Uterus (tissue), 4 donors: ENCODE data around the gene OR6K2. TPM values are rescaled to one million over a fixed set of nuclear protein-coding genes. Genes with fewer than 3 reads are reported as not detected.

Source experiments
- DNase-seq, 2 donors: peaks; one replicate each; pipeline ENCODE4 v3.0.0-alpha.2; 2019 to 2020
- H3K27ac ChIP-seq, 2 donors: fragments of 200-600 bp; sonication (generic); 1 replicate in 1 of 2; 2 replicates in 1 of 2; pipeline ENCODE4 v1.5.1; 2016 to 2018
- H3K27me3 ChIP-seq, 2 donors: fragments of 200-600 bp; sonication (generic); one replicate each; pipeline ENCODE4 v1.5.1; 2018 to 2019; ENCODE audit warnings: control low read depth in 1 of 2
- H3K36me3 ChIP-seq, 2 donors: fragments of 200-600 bp; sonication (generic); one replicate each; pipeline ENCODE4 v1.5.1; 2019; ENCODE audit warnings: control low read depth in 1 of 2
- H3K4me1 ChIP-seq, 2 donors: fragments of 200-600 bp; sonication (generic); one replicate each; pipeline ENCODE4 v1.5.1; 2018 to 2019; ENCODE audit warnings: control low read depth in 1 of 2
- H3K4me3 ChIP-seq, 2 donors: fragments of 200-600 bp; sonication (generic); 1 replicate in 1 of 2; 2 replicates in 1 of 2; pipeline ENCODE4 v1.5.1; 2018 to 2019; ENCODE audit warnings: mild to moderate bottlenecking in 1 of 2
- H3K9me3 ChIP-seq, 2 donors: fragments of 200-600 bp; sonication (generic); one replicate each; pipeline ENCODE4 v1.5.1; 2019; ENCODE audit warnings: control low read depth in 1 of 2
- CTCF ChIP-seq, 4 experiments: fragments of 200-600 bp in 2 of 4; fragments of 450-650 bp in 2 of 4; sonication (generic) in 2 of 4; IDR thresholded peaks; one replicate each; pipeline ENCODE4 v1.5.1; 2016 to 2019; ENCODE audit warnings: antibody characterized with exemption in 4 of 4, mild to moderate bottlenecking in 2 of 4, moderate library complexity in 1 of 4
- POLR2A ChIP-seq, 2 donors: fragments of 450-650 bp; IDR thresholded peaks; one replicate each; pipeline ENCODE4 v1.6.1; 2016; ENCODE audit warnings: antibody characterized with exemption in 2 of 2, mild to moderate bottlenecking in 1 of 2, moderate library complexity in 1 of 2
- intact Hi-C: fragments of 100-400 bp; cut with DNase I; formaldehyde crosslinking; loops from one replicate; pipeline ENCODE4 v1.15.1; 2023; ENCODE audit warnings: low total_unique reads
- total RNA-seq, 4 donors: library from RNA; depleted of rRNA in 3 of 4; stranded (reverse); fragments of >200 nt in 3 of 4; gene quantifications; one replicate each; pipeline versions ENCODE4 v1.1.0 to v1.2.4, GENCODE V29; 2014 to 2023
- donor health status: DM: yes; HTN: yes; CAD: no.

Gene OR6K2
- total RNA-seq, 4 donors from 2014 or later, result not detected

GRCh38 chr1:158687037-158687436 lies 13.4 kb downstream of the OR6K2 start:
- intact Hi-C loops, result no loop called here

GRCh38 chr1:158686111-158687009 lies 14.1 kb downstream of the OR6K2 start, which contains the start of gene SPTA1:
Gene SPTA1, minus strand, starts transcription at chr1:158686715. Its CDS starts 198 bp downstream, at chr1:158686517.
- Histone ChIP-seq H3K4me1 (no peaks in the 10 kb centered on the region), H3K4me3 (no peak within 1 kb of the TSS), H3K27me3 (no peaks in the 10 kb centered on the region), H3K36me3 (no peaks in the 10 kb centered on the region), H3K9me3 (no peaks in the 10 kb centered on the region), H3K27ac (no peak within 1 kb of the TSS)
- DNase-seq, result no peak
- no peak for TF ChIP-seq POLR2A (IDR thresholded peaks at IDR 0.05)
- no peak for TF ChIP-seq CTCF (IDR thresholded peaks at IDR 0.05)
- intact Hi-C loops, result no loop called here

More at GRCh38 chr1:158687037-158687436, 13.4 kb downstream of the OR6K2 start:
- no peak for DNase-seq
- Histone ChIP-seq H3K4me3 (no peak overlapping the region), H3K4me1 (no peaks in the 10 kb centered on the region), H3K36me3 (no peaks in the 10 kb centered on the region), H3K27ac (no peak overlapping the region), H3K9me3 (no peaks in the 10 kb centered on the region), H3K27me3 (no peaks in the 10 kb centered on the region)
- TF ChIP-seq POLR2A (IDR thresholded peaks at IDR 0.05) (no peak), CTCF (IDR thresholded peaks at IDR 0.05) (no peak)

GRCh38 chr1:158685085-158685484 lies 15.4 kb downstream of the OR6K2 start:
- intact Hi-C loops, result no loop called here
- Histone ChIP-seq H3K27me3 (no peaks in the 10 kb centered on the region), H3K9me3 (no peaks in the 10 kb centered on the region), H3K36me3 (no peaks in the 10 kb centered on the region), H3K4me1 (no peaks in the 10 kb centered on the region), H3K4me3 (no peak overlapping the region), H3K27ac (no peak overlapping the region)
- no peak for TF ChIP-seq POLR2A (IDR thresholded peaks at IDR 0.05)
- no peak for TF ChIP-seq CTCF (IDR thresholded peaks at IDR 0.05)
- DNase-seq, result no peak

- Histone ChIP-seq H3K9me3 (no peaks in the 10 kb centered on the region), H3K4me3 (no peak overlapping the region), H3K36me3 (no peaks in the 10 kb centered on the region), H3K27me3 (no peaks in the 10 kb centered on the region), H3K4me1 (no peaks in the 10 kb centered on the region), H3K27ac (no peak overlapping the region)
- intact Hi-C loops, result no loop called here
- no peak for DNase-seq
- TF ChIP-seq CTCF (IDR thresholded peaks at IDR 0.05) (no peak), POLR2A (IDR thresholded peaks at IDR 0.05) (no peak)
These were observed 18.8 kb downstream of the OR6K2 start for GRCh38 chr1:158681606-158682005.

GRCh38 chr1:158679289-158679688 lies 21.2 kb downstream of the OR6K2 start:
- H3K4me3 ChIP-seq, result no peak overlapping the region
- no peak overlapping the region for H3K27ac ChIP-seq
- H3K36me3 ChIP-seq, result no peaks in the 10 kb centered on the region
- H3K4me1 ChIP-seq, result no peaks in the 10 kb centered on the region
- DNase-seq, result no peak
- H3K27me3 ChIP-seq, result no peaks in the 10 kb centered on the region
- no peaks in the 10 kb centered on the region for H3K9me3 ChIP-seq
- TF ChIP-seq CTCF (IDR thresholded peaks at IDR 0.05) (no peak), POLR2A (IDR thresholded peaks at IDR 0.05) (no peak)
- intact Hi-C loops, result no loop called here
